HCEC 1CT (cell line): Measurements from ENCODE around the gene TBL2.
A peak's percentile ranks its signal among the peaks of the same experiment; 100 is the strongest.
"Not testable (repeated sequence)": the region's sequence is repeated elsewhere in the genome, so short reads cannot be mapped to it uniquely, and the experiment has no call there.

Experiments used
- DNase-seq: peaks from one replicate; pipeline ENCODE4 v3.0.0-alpha.2; 2017

The TBL2 gene

GRCh38 chr7:73567846-73568685, 10.3 kb downstream of the TBL2 start:
- no peak for DNase-seq

- DNase-seq, result no peak
These were observed 11.2 kb downstream of the TBL2 start for GRCh38 chr7:73567140-73567539.

- not testable (repeated sequence) for DNase-seq
These were observed 11.9 kb downstream of the TBL2 start for GRCh38 chr7:73566431-73566830.

- DNase-seq, result no peak
These were observed 12.6 kb downstream of the TBL2 start for GRCh38 chr7:73565675-73566340.

- peak; percentile 86 for DNase-seq
These were observed 18.1 kb downstream of the TBL2 start for GRCh38 chr7:73560109-73560835.

- DNase-seq, result peak; percentile 61
These were observed 20.8 kb downstream of the TBL2 start, which contains the start of gene BCL7B for GRCh38 chr7:73557397-73558257. Gene BCL7B, minus strand, starts transcription at chr7:73557690. Its CDS starts 112 bp downstream, at chr7:73557578.

- DNase-seq, result peak; percentile 96
These were observed 21.3 kb downstream of the TBL2 start for GRCh38 chr7:73557108-73557396.

GRCh38 chr7:73556208-73557107, 21.9 kb downstream of the TBL2 start:
- no peak for DNase-seq

GRCh38 chr7:73555411-73555982, 22.9 kb downstream of the TBL2 start:
- DNase-seq, result no peak

- not testable (repeated sequence) for DNase-seq
These were observed 28.3 kb downstream of the TBL2 start for GRCh38 chr7:73550093-73550492.

- no peak for DNase-seq
These were observed 29.2 kb downstream of the TBL2 start for GRCh38 chr7:73549176-73549575.

GRCh38 chr7:73547841-73548240, 30.5 kb downstream of the TBL2 start:
- DNase-seq, result no peak

- no peak for DNase-seq
These were observed 33.7 kb downstream of the TBL2 start for GRCh38 chr7:73544678-73545077.

- no peak for DNase-seq
These were observed 36.7 kb downstream of the TBL2 start for GRCh38 chr7:73541722-73542121.

GRCh38 chr7:73539709-73540108, 38.7 kb downstream of the TBL2 start:
- no peak for DNase-seq

GRCh38 chr7:73538510-73538909, 39.9 kb downstream of the TBL2 start:
- DNase-seq, result not testable (repeated sequence)

- no peak for DNase-seq
These were observed 41.3 kb downstream of the TBL2 start for GRCh38 chr7:73537051-73537450.

- DNase-seq, result no peak
These were observed 41.9 kb downstream of the TBL2 start for GRCh38 chr7:73536479-73536878.

- DNase-seq, result not testable (repeated sequence)
These were observed 42.5 kb downstream of the TBL2 start for GRCh38 chr7:73535918-73536317.

GRCh38 chr7:73533742-73534141, 44.6 kb downstream of the TBL2 start:
- DNase-seq, result no peak

- DNase-seq, result no peak
These were observed 46.2 kb downstream of the TBL2 start for GRCh38 chr7:73532224-73532623.
